Activated CD4-positive, alpha-beta T cell treated with anti-CD3 and anti-CD28 coated beads, Interleukin-2, amount 50 U/mL, for 1 hour (primary cell): Measurements from ENCODE around the gene PRDM1.

Experiments
- DNase-seq: peaks from one replicate; pipeline ENCODE4 v3.0.0-alpha.2; 2020

PRDM1 gene

GRCh38 chr6:106072501-106073090, 13.5 kb upstream of the PRDM1 start:
- DNase-seq = no peak

DNA sequence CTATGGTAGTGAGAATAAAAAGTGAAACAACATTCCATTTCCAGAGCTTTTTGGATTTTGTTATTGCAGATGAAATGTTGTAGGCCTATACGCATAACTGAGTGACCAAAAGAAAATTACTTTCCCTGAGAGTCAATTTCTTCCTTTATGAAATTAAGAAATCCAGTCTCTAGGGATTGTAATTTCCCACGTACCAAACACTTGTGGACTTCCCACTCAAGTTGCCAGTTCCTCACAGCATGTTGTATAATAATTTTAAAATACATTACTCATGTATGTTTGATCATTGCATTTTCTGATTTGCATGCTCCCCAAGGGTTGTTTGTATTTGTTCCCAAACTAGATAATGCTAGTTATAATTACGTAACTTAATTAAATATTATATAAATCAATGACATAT, 12.0 kb upstream of the PRDM1 start:
- DNase-seq = no peak

GRCh38 chr6:106076139-106076538, 10.0 kb upstream of the PRDM1 start:
- DNase-seq = no peak

DNA sequence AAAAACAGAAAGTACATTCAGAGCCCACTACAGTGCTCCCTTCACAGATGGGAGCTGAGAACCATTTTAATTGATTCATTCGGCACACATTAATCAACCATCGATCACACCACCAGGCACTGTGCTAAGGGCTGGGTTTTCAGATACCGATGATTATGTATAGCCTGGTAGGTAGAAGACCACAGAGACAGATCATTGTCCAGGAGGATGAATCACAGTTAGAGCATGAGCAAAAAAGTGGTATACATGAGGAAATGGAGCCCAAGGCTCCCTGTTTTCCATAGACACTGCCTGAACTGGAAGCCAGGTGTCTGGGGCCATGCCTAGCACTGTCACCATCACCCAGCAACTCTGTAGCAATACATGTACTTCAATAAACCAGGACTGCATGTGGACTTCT, 9.0 kb upstream of the PRDM1 start:
- DNase-seq = no peak

- no peak for DNase-seq
These were observed 8.3 kb upstream of the PRDM1 start for GRCh38 chr6:106077881-106078280.

DNA sequence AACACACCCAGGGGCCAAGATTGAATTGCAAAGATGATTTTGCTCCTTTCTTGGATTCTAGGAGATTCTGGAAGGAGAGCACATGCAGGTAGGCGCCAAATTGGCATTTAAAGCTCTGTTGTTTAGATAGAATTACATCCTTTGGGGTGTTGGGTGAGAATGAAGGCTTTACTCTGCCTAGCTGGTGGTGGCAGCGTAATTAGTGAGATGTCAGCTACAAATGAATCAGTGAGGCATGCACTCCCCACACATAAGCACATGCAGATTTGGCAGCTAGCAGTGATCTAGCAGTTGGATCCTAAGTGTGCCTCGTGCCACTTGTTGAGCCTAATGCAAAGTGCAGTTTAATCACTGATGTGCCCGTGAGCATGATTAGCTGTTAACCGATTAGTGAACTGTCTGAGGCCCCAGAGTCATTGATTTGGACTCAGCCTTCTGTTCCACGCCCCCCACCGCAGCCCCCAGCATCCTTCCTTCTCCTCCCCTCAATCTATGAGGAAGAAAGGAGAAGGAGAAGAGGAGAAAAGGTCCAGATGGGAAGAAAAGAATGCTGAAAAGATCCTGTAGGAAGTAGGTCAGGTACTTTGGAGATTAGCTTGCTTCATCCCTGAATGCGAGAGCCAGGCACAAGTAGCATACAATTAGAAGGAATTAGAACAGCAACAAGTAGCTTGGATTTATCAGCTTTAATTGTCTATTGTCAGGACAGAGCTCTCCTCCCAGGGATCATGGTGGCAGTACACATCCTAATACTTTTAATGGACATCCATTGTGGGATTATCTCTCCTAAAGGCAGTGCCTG, 6.0 kb upstream of the PRDM1 start:
- no peak for DNase-seq

GRCh38 chr6:106080763-106081095, 5.4 kb upstream of the PRDM1 start:
- DNase-seq = no peak

- no peak for DNase-seq
These were observed 4.4 kb upstream of the PRDM1 start for GRCh38 chr6:106081715-106082114.

DNA sequence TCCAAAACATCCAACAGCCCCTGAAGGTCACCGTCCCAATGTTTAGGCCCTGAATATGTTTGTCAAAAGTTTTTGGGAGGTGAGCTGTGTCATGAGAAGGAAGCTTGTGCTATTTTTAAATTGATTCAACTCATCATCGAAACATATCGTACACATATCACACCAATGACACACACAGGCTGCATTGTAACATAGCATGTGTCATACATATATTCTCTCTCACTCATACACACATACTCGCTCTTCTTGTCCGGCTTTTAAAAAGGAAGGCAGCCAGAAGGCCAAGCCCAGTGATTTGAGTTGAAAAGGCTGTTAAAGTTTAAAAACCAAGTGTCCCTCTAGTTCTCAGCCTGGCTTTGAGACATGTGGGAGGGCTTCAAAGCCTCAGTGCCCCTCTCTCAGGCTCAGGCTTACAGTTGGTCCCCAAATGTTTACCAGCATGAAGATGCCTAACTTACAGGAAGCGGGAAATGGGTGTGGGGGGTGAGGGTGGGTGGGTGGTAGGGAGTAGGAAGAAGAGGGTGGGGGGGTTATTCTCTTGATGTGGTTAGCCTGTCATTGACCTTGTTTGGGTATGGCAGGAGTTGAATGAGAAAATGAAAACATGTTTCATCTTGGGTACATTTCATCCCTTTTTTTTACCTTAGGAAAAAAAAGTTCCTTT, 3.3 kb upstream of the PRDM1 start:
- DNase-seq = no peak

- no peak for DNase-seq
These were observed 2.5 kb upstream of the PRDM1 start for GRCh38 chr6:106083618-106084017.

DNA sequence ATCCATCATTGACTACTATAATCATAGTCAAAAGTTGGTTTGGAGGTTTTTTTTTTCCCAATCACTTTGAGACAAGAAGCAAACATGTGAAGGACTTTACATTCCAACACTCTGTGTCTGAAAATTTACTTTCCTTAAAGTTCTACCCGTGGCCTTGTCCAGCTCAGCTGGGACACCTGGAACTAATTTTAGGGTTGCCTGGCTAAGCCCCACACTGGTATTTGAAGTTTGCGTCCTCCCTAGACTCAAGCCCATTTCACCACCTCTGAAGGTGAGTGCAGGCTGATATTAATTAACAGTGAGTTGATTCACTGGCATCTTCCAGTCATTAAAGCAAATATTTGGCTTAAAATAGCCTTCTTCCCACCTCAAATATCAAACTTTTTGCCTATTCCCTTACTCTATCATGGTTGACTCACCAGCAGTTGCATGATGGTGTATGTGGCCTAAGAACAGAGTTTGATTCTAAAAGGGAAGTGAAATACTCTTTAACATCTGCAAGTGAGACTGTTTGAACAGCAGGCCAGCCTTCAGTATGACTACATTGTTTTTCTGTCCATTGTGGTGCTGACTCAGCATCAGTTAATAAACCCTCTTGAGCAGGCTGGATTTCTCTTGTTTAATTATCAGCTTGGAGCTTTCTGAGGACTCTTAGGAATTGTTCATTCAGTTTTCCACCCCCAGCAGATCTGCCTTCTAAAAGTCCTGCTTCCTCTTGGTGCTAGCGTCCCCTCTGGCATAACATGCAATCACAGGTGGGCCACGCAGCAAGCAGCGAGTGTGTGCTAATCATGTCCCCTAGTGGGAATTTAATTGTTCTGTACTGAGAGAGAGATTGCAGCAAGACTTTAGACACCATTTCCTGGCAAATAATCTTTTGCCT, 1.8 kb upstream of the PRDM1 start:
- no peak for DNase-seq

- no peak for DNase-seq
These were observed 996 bp upstream of the PRDM1 start for GRCh38 chr6:106084989-106085691.

DNA sequence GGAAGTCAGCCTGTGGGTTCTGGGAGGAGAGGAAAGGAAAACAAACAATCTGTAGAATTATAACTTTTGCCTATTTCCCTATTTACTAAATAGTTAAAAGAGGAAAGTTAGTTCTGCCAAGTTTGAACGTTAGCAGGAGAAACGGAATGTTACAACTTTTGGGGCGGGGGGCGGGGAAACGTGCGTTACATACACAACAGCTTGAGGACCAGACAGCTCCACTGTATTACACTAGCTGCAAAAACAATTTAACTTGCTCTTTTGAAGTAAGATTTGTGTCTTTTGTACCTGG, 498 bp upstream of the PRDM1 start:
- no peak for DNase-seq

GRCh38 chr6:106086814-106087175, 659 bp downstream of the PRDM1 start:
- no peak for DNase-seq

GRCh38 chr6:106087548-106088325, 1.6 kb downstream of the PRDM1 start:
- no peak for DNase-seq

DNA sequence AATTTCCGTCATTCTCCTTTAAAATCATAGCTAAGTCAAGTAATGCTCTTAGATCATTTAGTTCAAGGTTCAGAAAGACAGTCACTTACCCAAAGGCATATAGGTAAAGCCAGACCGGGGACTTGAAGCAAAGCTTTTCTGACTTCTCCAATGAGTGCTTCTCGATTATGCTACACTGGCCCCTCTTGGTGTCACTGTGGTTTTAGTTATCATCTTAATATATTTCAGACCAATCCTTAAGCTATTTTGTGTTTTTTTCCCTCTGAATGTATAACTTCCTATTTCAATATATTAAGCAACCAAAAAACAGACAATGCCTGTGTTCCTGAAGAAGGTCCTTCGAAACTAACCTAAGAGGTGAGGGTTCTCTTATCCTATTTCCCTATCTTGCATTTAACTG, 3.9 kb downstream of the PRDM1 start:
- no peak for DNase-seq

DNA sequence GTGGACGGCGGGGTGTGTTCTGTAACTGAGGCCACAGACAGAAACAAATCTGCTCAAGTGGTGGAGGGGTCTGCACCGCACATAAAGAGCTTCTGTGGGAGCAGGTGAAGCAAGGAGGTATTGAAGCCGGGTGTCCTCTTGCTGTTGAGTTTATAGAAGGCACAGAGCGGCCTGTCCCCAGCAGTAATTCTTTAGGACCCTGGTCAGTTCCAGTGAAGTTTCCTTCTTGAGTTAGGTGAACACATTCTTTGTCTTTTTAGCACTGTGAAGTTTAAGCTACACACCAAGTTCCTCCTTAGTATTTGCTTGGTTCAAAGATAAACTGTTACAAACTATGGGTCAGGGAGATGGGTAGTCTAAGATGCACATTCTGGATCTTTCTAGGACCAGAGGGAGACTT, 6.1 kb downstream of the PRDM1 start:
- DNase-seq = no peak

GRCh38 chr6:106094261-106094963, 8.3 kb downstream of the PRDM1 start:
- no peak for DNase-seq

- DNase-seq = no peak
These were observed 8.8 kb downstream of the PRDM1 start for GRCh38 chr6:106094964-106095335.

DNA sequence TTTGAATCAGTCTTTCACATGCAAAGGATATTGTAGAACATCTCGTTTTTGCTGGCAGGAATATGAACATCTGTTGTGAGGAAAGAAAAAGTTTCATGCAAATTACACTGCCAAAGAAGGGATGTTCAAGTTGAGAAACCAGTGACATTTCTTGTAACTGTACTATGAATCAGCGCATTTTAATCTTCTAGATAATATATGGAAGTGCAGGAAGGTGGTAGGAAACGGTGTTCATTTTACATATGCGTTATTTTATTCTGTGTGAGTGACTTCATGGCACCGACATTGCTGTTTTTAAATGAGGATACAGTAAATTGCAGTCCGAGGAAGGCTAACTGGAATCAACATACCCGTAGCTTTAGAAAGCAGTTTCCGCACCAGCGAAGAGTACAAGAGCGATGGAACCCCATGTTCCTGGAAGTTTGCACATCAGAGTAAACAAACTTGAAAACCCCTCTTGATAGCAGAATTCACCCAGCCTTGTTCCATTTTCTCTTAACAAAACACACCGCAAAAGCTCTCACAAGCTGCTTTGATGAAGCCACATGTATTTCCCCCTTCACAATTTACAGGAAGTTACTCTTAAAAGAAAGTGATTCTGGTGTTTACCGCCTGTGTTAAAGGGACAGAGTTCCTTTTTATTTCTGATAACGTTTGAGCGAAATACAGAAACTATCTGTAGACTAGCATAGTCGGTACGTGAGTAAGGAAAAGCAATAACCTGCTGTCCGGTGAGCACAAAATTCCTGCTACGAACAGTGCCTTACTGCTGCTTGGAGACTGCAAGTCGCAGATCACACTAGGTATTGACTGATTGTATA, 11.5 kb downstream of the PRDM1 start:
- peak; percentile 29 for DNase-seq
